ENCODE measurements around the gene MAS1L. TPM values are rescaled to one million over a fixed set of nuclear protein-coding genes. Genes with fewer than 3 reads are reported as not detected.

The MAS1L gene
- total RNA-seq, 1 donor from 2014 or later: not detected

DNA sequence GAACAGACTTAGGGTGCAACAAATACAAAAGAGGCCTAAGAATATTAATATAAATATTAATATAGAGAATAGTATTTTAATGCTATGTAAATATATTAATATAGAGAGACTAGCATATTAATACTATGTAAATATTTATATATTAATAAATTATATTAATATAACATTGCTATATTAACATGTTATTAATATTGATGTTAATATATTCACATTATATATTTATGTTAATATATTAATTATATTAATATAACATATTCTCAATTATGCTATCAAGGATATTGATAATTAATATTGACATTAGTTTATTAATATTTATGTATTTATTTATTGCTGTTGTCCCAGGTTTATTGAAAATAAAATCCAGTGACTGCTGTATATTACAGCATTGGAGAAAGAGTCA is 1.1 kb upstream of the MAS1L start:
- Mint-ChIP-seq H3K9me3 (ENCODE audit: low read depth) (peaks cover 2% of the 10 kb centered on the region), H3K4me3 (ENCODE audit: low read depth) (no peak overlapping the region), H3K27ac (no peak overlapping the region)

DNA sequence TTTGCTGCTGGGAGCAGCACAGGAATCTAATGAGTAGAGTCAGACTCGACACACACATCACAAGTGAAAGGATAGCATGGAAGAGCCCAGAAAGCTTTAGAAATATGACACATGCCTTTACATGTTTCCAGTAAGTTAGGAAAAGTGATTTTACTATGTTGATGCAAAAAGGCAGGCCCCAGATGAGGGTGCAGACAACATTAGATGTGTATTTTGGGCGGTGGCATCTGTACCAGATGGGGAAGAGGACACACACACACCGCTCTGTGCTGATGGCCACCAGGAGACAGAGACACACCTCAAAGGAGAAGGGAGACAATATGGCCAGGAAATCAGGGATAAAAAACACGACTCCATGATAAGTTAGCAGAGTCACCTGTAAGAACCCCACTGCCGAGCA is 625 bp downstream of the MAS1L start:
- no peaks in the 10 kb centered on the region for H3K4me1 Mint-ChIP-seq (ENCODE audit: low read depth)
- H3K27ac Mint-ChIP-seq: no peak overlapping the region
- no peaks in the 10 kb centered on the region for H3K36me3 Mint-ChIP-seq (ENCODE audit: insufficient read depth)
- no peak overlapping the region for H3K4me3 Mint-ChIP-seq (ENCODE audit: low read depth)
- no peak for DNase-seq (ENCODE audit: low spot score, unreplicated experiment)
- H3K27me3 Mint-ChIP-seq: no peaks in the 10 kb centered on the region
- TF ChIP-seq, protein P1, sequence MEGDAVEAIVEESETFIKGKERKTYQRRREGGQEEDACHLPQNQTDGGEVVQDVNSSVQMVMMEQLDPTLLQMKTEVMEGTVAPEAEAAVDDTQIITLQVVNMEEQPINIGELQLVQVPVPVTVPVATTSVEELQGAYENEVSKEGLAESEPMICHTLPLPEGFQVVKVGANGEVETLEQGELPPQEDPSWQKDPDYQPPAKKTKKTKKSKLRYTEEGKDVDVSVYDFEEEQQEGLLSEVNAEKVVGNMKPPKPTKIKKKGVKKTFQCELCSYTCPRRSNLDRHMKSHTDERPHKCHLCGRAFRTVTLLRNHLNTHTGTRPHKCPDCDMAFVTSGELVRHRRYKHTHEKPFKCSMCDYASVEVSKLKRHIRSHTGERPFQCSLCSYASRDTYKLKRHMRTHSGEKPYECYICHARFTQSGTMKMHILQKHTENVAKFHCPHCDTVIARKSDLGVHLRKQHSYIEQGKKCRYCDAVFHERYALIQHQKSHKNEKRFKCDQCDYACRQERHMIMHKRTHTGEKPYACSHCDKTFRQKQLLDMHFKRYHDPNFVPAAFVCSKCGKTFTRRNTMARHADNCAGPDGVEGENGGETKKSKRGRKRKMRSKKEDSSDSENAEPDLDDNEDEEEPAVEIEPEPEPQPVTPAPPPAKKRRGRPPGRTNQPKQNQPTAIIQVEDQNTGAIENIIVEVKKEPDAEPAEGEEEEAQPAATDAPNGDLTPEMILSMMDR (IDR thresholded peaks at IDR 0.05; ENCODE audit: unreplicated experiment): no peak
- H3K9me3 Mint-ChIP-seq (ENCODE audit: low read depth): peaks cover 5% of the 10 kb centered on the region

More for the DNA sequence above, 1.1 kb upstream of the MAS1L start:
- TF ChIP-seq, protein P1 (IDR thresholded peaks at IDR 0.05; ENCODE audit: unreplicated experiment): no peak
- Mint-ChIP-seq H3K4me1 (ENCODE audit: low read depth) (no peaks in the 10 kb centered on the region), H3K36me3 (ENCODE audit: insufficient read depth) (no peaks in the 10 kb centered on the region), H3K27me3 (peaks cover 6% of the 10 kb centered on the region)
- DNase-seq (ENCODE audit: low spot score, unreplicated experiment): no peak

DNA sequence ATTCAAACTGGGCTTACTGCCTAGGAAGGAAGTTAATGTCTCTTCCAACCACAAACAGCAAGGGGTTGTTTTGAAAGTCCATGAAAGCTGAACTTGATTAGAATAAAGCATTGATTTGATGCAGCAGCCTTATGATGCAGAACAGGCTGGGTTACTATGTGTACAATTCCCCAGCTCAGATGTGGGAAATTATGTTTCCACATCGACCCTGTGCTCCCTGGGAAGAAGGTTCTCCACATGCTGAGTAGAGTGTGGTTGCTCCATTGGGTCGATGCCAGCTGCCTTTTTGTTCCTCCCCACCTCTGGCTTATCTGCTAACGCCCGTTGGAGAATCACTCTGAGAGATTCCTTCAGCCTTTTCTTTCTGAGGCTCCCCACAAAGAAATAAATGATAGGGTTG is 1.2 kb downstream of the MAS1L start:
- TF ChIP-seq, protein P1 (IDR thresholded peaks at IDR 0.05; ENCODE audit: unreplicated experiment): no peak
- Mint-ChIP-seq H3K9me3 (ENCODE audit: low read depth) (peaks cover 8% of the 10 kb centered on the region), H3K4me3 (ENCODE audit: low read depth) (no peak overlapping the region), H3K27ac (no peak overlapping the region), H3K36me3 (ENCODE audit: insufficient read depth) (no peaks in the 10 kb centered on the region), H3K27me3 (no peaks in the 10 kb centered on the region), H3K4me1 (ENCODE audit: low read depth) (no peaks in the 10 kb centered on the region)
- DNase-seq (ENCODE audit: low spot score, unreplicated experiment): no peak

DNA sequence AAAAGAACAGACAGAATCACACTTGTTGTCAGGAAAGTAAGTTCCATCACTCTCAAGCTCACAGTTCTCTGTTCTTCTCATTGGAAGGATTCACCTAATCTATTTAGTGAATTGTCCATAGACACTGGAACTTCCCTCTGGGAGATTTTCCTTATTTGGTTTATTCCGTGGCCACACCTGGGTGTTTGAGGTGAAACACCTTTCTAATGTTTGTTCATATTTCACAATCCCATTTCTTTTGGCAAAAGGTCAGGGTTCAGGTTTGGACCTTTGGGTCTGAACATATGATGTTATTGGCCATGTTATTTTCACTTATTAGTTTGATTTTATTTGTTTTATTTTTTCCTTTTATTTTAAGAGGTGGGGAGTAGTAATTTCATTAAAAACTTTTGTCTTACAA is 4.0 kb downstream of the MAS1L start:
- Mint-ChIP-seq H3K9me3 (ENCODE audit: low read depth) (peaks cover 9% of the 10 kb centered on the region), H3K4me1 (ENCODE audit: low read depth) (no peaks in the 10 kb centered on the region), H3K27ac (no peak overlapping the region), H3K27me3 (peaks cover 2% of the 10 kb centered on the region), H3K4me3 (ENCODE audit: low read depth) (no peak overlapping the region), H3K36me3 (ENCODE audit: insufficient read depth) (no peaks in the 10 kb centered on the region)
- no peak for DNase-seq (ENCODE audit: low spot score, unreplicated experiment)
- TF ChIP-seq, protein P1 (IDR thresholded peaks at IDR 0.05; ENCODE audit: unreplicated experiment): no peak

DNA sequence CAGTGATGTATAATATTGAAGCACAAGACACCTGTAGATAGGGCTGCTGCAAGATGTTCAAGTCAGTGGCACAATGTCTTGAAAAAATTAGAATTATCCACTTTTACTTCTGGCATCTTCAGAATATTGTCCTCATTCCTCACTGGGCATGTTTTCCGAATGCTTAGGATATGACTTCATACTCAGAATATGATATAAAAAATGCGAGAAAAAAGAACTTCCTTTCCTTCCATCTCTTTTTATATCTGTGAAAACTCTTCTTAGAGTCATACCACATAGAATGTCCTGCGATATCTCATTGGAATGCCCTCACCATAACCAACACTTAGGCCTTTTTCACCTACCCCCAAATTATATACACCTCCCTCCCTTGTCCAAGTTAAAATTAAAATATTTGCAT is 4.6 kb downstream of the MAS1L start:
- Mint-ChIP-seq H3K36me3 (ENCODE audit: insufficient read depth) (no peaks in the 10 kb centered on the region), H3K9me3 (ENCODE audit: low read depth) (peaks cover 9% of the 10 kb centered on the region), H3K4me1 (ENCODE audit: low read depth) (no peaks in the 10 kb centered on the region), H3K27me3 (peaks cover 2% of the 10 kb centered on the region), H3K27ac (no peak overlapping the region), H3K4me3 (ENCODE audit: low read depth) (no peak overlapping the region)
- TF ChIP-seq, protein P1 (IDR thresholded peaks at IDR 0.05; ENCODE audit: unreplicated experiment): no peak
- no peak for DNase-seq (ENCODE audit: low spot score, unreplicated experiment)
